Epithelial cell of prostate (primary cell): ENCODE results near the gene RMC1.

Source experiments
- DNase-seq: peaks from one replicate; pipeline ENCODE4 v3.0.0-alpha.2; 2011; ENCODE audit warnings: low read depth, low spot score
- H3K27ac ChIP-seq: fragments of 450-650 bp; 2 replicates; pipeline ENCODE4 v1.5.1; 2017; ENCODE audit warnings: mild to moderate bottlenecking

RMC1 gene

GRCh38 chr18:23528580-23529472 lies 25.5 kb downstream of the RMC1 start:
- peak overlapping the region; percentile 65 for H3K27ac ChIP-seq
- no peak for DNase-seq

DNA sequence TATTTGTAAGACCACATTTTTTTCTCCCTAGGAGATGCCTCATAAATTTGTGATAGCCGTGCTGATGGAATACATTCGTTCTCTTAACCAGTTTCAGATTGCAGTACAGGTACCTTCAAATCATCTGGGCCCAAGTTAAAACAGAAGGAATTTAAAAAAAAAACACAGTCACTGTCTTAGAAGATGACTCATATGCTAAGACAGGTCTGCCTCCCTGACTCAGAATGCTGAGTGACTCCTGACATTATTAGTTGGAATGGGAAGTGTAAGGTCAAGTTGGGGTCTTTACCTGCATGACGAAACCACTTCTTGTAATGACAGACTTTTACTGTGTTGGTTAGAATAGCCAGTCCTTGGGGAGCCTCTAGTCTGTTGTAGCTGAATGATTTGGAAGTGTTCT lies 26.3 kb downstream of the RMC1 start:
- DNase-seq, result peak; percentile 70
- peak overlapping the region; percentile 65 for H3K27ac ChIP-seq

DNA sequence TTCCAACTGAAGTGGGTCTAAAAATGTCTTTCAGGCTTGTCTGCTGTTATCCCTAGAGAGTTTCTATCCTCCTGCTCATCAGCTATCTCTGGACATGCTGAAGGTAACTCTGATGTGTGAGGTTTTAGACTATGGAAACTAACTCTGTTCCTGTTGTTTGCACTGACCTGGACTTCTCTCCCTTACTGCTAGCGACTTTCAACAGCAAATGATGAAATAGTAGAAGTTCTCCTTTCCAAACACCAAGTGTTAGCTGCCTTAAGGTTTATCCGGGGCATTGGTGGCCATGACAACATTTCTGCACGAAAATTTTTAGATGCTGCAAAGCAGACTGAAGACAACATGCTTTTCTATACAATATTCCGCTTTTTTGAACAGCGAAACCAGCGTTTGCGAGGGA lies 26.9 kb downstream of the RMC1 start:
- no peak for DNase-seq
- H3K27ac ChIP-seq, result peak overlapping the region; percentile 65

- no peak for DNase-seq
- H3K27ac ChIP-seq, result no peak overlapping the region
These were observed 28.6 kb downstream of the RMC1 start for GRCh38 chr18:23531912-23532311.

- H3K27ac ChIP-seq, result no peak overlapping the region
- no peak for DNase-seq
These were observed 29.5 kb downstream of the RMC1 start for GRCh38 chr18:23532848-23533247.

DNA sequence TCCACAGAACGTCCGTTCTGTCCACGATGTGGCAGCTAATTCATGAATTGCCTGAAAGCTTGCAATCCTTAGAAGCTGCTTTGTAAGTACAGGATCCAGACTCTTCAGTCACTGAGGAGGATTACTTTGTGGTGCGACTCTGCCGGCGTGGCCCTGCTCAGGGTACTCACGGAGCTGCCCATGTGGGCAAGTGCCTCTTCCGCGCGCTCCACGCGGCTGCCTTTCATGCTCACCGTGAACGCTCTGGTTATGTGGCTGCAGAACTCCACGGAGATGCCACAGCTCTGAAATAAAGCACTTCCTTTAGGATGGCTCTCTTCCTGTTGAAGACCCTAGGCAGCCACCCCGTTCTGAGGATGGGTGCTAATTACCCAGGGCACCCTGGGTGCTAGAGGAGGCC lies 31.0 kb downstream of the RMC1 start:
- DNase-seq, result no peak
- no peak overlapping the region for H3K27ac ChIP-seq

DNA sequence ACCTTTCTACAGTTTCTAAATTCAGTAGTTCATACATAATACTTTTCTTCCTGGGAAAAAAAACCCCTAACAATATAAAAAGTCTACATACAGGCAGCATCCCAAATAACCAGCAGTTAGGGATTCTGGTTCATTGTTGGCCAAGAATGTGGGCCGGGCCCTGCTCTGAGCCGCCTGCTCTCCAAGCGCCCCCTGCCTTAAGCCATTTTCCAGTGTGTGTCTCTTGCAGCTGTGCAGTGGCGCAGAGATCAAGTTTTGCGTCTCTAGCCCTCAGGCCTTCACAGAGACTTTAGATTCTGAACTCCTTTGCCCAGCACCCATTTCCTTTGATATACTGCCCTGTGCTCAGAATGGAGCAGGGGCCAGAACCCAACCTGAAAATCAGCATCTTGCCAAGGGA lies 32.9 kb downstream of the RMC1 start:
- no peak overlapping the region for H3K27ac ChIP-seq
- no peak for DNase-seq

GRCh38 chr18:23537274-23537673 lies 34.0 kb downstream of the RMC1 start:
- DNase-seq, result no peak
- no peak overlapping the region for H3K27ac ChIP-seq

DNA sequence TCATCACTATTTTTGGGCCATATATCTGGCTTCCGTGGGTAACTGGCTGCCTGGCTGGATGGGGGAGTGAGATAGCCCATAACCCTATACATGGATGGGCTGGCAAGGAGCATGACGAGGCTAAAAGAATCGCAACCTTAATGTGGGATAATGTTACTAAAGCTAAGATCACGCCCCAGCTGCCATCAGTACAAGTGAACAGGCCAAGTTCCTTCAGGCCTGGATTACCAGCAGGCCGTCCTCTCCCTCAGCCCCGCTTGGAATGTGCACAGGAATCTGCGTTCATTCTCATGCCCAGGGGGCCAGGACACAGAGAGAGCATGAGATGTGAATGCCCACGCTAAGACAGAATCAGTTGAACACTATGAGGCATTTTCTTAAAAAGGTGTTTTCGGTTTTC lies 34.7 kb downstream of the RMC1 start:
- no peak overlapping the region for H3K27ac ChIP-seq

GRCh38 chr18:23538870-23539269 lies 35.6 kb downstream of the RMC1 start:
- no peak for DNase-seq
- no peak overlapping the region for H3K27ac ChIP-seq

More for the DNA sequence above, 34.7 kb downstream of the RMC1 start:
- DNase-seq, result no peak

DNA sequence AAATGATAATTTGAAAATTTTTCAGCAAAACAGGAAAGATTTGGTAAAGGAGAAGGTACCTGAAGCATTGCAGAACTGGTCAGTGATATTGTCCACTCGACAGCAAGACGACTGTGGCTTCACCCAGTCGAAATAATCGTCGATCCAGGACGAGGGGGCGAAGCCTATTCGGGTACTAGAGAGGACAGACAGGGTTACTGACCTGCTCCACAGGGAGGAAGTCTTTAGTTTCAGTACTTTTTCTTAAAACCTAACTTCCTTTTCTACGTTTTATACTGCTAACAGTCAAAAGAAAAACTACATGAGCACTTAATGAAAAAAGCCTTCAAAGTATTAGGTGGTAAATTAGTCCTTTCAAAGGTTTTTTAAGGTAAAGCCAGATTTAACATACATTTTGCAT lies 36.0 kb downstream of the RMC1 start:
- H3K27ac ChIP-seq, result no peak overlapping the region
- no peak for DNase-seq

DNA sequence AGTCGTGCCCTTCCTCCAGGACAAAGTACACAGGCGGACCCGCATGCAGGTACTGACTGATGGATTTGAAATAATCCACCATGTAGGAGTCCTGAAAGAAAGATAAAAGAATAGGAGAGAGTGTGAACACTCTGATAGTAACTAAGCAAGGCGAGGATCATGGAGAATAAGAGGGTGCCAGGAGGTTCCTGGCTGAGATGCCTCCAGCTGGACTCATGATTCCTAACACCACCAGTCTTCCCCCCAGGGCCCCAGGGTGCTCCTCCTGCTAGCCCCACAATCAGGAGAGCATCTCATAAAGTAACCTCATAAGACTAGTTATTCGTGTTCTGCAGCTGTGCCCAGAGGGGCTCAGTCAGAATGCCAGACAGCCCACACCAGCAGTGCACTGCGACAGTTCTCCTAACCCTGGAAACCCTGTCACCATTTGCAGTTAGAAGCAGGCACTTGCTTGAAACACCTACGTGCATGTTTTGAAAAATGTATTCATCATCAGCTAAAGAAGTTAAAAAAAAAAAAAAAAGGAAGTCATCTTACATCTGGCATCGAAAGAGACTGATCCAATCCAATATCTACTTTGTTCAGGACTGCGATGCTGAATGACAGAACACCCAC lies 36.7 kb downstream of the RMC1 start:
- no peak overlapping the region for H3K27ac ChIP-seq

GRCh38 chr18:23540867-23541266 lies 37.6 kb downstream of the RMC1 start:
- DNase-seq, result no peak
- no peak overlapping the region for H3K27ac ChIP-seq

More for the DNA sequence above, 36.7 kb downstream of the RMC1 start:
- no peak for DNase-seq

GRCh38 chr18:23541349-23542093 lies 38.2 kb downstream of the RMC1 start:
- no peak for DNase-seq
- no peak overlapping the region for H3K27ac ChIP-seq

GRCh38 chr18:23542461-23542860 lies 39.1 kb downstream of the RMC1 start:
- DNase-seq, result no peak
- H3K27ac ChIP-seq, result no peak overlapping the region

DNA sequence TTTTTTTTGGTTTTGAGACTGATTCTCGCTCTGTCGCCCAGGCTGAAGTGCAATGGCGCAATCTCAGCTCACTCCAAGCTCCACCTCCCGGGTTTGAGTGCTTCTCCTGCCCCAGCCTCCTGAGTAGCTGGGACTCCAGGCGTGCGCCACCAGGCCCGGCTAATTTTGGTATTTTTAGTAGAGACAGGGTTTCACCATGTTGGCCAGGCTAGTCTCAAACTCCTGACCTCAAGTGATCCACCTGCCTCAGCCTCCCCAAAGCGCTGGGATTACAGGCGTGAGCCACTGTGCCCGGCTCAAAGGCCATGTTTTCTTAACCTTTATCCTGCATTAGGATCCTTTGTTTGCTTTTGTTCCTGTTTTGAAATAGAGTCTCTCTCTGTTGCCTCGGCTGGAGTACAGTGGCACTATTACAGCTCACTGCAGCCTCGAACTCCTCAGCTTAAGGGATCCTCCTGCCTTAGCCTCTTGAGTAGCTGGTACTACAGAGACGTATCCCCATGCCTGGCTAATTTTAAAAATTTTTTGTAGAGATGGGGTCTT lies 42.0 kb downstream of the RMC1 start:
- no peak for DNase-seq

GRCh38 chr18:23547306-23547705 lies 44.0 kb downstream of the RMC1 start:
- H3K27ac ChIP-seq, result peak overlapping the region; percentile 30

More for the DNA sequence above, 42.0 kb downstream of the RMC1 start:
- no peak overlapping the region for H3K27ac ChIP-seq

GRCh38 chr18:23547846-23548245 lies 44.5 kb downstream of the RMC1 start:
- no peak for DNase-seq
- H3K27ac ChIP-seq, result peak overlapping the region; percentile 30

More at GRCh38 chr18:23547306-23547705, 44.0 kb downstream of the RMC1 start:
- no peak for DNase-seq

DNA sequence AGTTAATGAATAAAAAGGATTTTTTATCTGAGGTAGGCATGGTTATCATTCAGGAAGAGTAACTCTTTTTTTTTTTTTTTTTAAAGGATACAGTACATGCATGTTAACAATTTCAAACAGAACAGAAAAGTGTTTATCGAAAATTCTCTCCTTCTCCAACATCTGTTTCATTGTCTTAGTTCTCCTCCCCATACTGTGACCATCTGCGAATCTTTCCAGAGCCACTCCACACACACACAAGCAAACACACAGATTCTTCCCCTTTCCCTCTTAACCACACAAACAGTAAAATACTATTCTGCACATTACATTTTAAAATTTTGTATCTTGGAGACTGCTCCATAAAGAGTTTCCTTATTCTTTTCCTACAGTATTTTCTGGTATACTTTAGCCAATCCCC lies 45.0 kb downstream of the RMC1 start:
- peak overlapping the region; percentile 30 for H3K27ac ChIP-seq
- no peak for DNase-seq

GRCh38 chr18:23548719-23549118 lies 45.4 kb downstream of the RMC1 start:
- H3K27ac ChIP-seq, result peak overlapping the region; percentile 30
- no peak for DNase-seq

DNA sequence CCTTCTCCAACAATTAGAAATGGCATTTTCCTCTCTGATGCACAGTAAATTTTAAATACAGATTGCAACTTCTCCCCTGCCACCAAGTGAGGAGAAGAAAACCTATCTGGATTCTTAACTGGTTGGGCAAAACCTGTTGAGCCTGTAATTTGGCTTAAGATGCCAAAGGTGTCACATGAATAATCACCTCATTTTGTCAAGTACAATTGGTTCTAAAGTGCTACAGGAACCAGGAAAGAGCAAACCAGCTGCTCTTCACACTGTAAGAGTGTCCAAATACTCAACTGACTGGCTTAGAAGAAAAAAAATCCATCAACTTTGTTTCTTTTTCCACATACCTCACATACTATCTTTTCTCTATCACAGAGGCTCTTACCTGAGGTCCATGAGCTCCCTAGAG lies 47.6 kb downstream of the RMC1 start:
- DNase-seq, result peak; percentile 39
- H3K27ac ChIP-seq, result peak overlapping the region; percentile 30
